Measurements from ENCODE around the gene PIGL. TPM values are rescaled to one million over a fixed set of nuclear protein-coding genes. Genes with fewer than 3 reads are reported as not detected.
"Not testable (repeated sequence)": the region's sequence is repeated elsewhere in the genome, so short reads cannot be mapped to it uniquely, and the experiment has no call there.

The PIGL gene
- total RNA-seq, 2 experiments from 2014 or later: 42.1 to 43.3 TPM

DNA sequence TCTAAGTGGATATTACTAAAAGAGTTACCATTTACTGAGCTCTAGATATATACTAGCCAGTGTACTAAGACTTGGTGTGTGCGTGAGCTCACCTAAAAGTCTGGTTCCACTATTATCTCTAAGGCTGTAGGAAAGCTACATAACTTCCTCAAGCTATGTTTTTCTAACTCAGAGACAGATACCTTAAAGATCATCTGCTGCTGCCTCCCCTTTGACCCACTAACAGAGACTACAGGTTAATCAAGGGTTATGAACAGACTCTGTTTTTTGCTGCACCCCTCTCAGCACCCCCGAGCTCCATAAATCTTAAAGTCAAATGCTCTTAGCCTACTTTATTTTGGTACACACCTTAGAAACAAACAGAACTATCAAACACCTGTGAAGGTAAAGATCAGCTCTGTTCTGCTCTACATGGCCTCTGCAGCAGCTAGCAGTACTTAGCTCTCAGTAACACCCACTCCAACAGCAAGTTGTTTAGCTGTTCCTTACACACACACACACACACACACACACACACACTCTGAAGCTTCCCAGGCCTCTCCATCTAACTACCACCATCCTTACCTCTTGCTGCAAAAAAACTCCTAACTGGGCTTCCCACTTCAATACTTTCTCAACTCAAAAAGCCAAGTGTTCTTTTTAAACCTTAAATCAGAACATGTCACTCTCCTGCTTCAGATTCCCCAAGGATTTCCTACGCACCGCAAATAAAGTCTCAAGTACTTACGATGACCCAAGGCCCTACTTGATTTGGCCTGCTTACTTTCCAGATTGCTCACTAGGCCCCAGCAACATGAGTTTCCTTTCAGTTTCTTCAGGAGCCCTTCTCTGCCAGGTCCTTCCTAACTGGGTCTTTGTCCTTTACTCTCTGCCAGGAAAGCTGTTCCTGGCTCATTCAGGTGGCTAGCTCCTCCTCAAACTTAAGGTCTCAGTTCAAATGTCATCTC lies 14.2 kb upstream of the PIGL start:
- not testable (repeated sequence) for ATAC-seq (ENCODE audit: low read depth); H3K9me3 Mint-ChIP-seq; H3K27me3 Mint-ChIP-seq; DNase-seq
- POLR2A ChIA-PET: interaction anchor here (0.7 to 0.8 kb wide), 2 partner anchors 12 to 24 kb away, joined by 3 to 4 read pairs; partner anchors contain the start of gene NCOR1
- Mint-ChIP-seq H3K4me1 (peaks cover 32% of the 10 kb centered on the region), H3K36me3 (peaks cover 15% of the 10 kb centered on the region), H3K27ac (peak overlapping the region; percentile 1), H3K4me3 (peak overlapping the region; percentile 11)

DNA sequence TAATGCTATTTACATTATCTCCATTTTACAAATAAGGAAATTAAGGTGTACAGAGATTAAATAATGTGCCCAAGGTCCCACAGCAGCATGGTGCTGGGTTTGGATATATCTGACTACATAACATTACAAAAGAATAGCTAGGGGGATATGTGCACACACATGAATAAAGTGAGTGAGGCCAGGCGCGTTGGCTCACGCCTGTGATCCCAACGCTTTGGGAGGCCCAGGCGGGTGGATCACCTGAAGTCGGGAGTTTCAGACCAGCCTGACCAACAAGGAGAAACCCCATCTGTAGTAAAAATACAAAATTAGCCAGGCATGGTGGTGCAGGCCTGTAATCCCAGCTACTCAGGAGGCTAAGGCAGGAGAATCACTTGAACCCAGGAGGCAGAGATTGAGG lies 12.2 kb upstream of the PIGL start:
- H3K27me3 Mint-ChIP-seq; H3K36me3 Mint-ChIP-seq; H3K4me3 Mint-ChIP-seq; H3K27ac Mint-ChIP-seq; H3K9me3 Mint-ChIP-seq; POLR2A ChIA-PET; ATAC-seq (ENCODE audit: low read depth); DNase-seq: not testable (repeated sequence)
- peaks cover 26% of the 10 kb centered on the region for H3K4me1 Mint-ChIP-seq

DNA sequence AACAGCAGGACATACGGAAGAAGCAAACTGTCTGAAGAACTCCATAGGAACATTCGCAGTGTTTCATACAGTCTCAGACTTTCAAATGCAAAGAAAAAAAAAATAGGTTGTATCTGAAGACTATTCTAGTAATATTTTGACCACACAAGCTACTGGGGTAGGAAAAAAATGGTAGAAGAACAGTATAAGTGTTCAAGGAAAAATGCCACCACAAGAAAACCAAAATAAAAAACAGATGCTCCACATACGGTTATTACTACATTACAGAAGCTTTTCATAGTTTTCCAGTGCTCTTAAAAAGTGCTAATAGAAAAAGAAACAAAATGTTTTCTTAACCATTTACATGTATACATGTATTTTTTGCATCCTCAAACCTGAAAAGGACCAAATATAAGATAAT lies 5.4 kb upstream of the PIGL start:
- no peak for ATAC-seq (ENCODE audit: low read depth)
- H3K4me1 Mint-ChIP-seq: peaks cover 25% of the 10 kb centered on the region
- H3K4me3 Mint-ChIP-seq: no peak overlapping the region
- H3K36me3 Mint-ChIP-seq: peaks cover 2% of the 10 kb centered on the region
- DNase-seq: no peak
- no peak overlapping the region for H3K27ac Mint-ChIP-seq
- POLR2A ChIA-PET: no interaction called here
- H3K27me3 Mint-ChIP-seq: no peaks in the 10 kb centered on the region
- no peaks in the 10 kb centered on the region for H3K9me3 Mint-ChIP-seq

DNA sequence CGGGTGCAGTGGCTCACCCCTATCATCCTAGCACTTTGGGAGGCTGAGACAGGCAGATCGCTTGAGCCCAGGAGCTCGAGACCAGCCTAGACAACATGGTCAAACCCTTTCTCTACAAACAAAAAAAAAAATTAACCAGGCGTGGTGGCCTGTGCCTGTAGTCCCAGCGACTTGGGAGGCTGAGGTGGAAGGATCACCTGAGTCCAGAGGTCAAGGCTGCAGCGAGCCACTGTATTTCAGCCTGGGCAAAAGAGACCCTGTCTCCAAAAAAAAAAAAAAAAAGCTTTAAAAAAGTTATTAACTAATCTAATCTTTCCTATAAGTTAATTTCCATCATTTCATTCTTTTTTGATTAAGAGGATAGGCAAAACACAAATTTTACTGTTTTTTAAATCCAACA lies 4.2 kb upstream of the PIGL start:
- H3K27me3 Mint-ChIP-seq: no peaks in the 10 kb centered on the region
- DNase-seq (no peak), ATAC-seq (ENCODE audit: low read depth) (no peak)
- H3K36me3 Mint-ChIP-seq: peaks cover 2% of the 10 kb centered on the region
- H3K9me3 Mint-ChIP-seq: no peaks in the 10 kb centered on the region
- POLR2A ChIA-PET: interaction anchor here (0.6 to 0.8 kb wide), 3 partner anchors 8 to 216 kb away, joined by 3 to 4 read pairs (median 3); no protein-coding TSS in a partner anchor
- peaks cover 29% of the 10 kb centered on the region for H3K4me1 Mint-ChIP-seq
- no peak overlapping the region for H3K27ac Mint-ChIP-seq
- H3K4me3 Mint-ChIP-seq: peak overlapping the region; percentile 32

DNA sequence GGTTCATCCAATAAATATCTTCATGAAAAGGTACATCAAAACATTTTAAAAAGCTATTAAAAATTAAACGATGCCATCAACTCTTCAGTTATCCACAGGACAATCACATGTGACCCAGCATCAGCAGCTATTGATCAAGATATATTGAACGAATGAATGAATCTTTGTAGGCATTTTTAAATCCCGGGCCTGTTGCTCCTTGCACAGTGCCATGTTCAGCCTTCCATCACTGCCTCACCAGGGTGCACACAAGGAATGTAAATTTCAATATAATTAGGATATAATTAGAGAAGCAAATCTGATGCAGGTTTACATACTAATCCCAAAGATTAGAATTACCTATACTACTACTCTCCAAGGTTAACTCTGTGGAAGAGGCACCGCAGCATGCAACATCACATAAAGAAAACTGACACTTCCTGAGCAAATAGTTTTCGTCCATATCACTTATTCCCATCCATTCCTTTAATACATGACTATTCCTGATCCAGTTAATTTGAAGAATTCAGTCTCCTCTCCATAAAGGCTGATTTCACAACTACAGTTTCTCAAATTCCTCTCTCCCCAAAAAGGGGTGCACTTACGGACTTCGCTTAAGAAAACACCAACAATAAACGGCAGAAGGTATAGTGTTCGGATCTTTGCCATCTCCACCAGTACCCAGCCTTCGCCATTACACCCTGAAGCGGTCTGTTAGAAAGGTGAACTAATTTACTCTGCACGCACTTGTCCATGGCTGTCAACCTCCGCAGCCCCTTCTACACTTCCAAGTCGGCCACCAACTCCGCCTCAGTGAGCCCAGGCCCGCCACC lies 2.6 kb upstream of the PIGL start:
- Mint-ChIP-seq H3K27me3 (no peaks in the 10 kb centered on the region), H3K27ac (peak overlapping the region; percentile 80), H3K9me3 (no peaks in the 10 kb centered on the region), H3K4me3 (peak overlapping the region; percentile 98), H3K4me1 (peaks cover 28% of the 10 kb centered on the region), H3K36me3 (peaks cover 2% of the 10 kb centered on the region)
- ATAC-seq (ENCODE audit: low read depth) (no peak), DNase-seq (no peak)
- POLR2A ChIA-PET: interaction anchor here (1.1 to 4.2 kb wide), 6 partner anchors 12 to 269 kb away, joined by 3 to 41 read pairs (median 4); partner anchors contain the start of genes ADORA2B, CENPV and TRPV2

DNA sequence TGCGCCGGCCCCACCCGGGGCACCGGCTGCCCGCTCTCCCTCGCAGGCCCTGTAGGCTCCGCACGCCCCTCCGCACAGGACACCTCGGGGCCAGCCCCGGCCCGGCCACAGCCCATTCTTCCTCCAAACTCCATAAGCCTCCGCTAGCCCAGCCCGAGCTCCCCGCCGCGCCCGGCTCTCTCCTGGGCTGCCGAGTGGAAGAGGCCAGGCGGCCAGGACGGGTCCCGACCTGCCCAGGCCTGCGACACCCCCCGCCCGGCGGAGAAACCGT lies 2.1 kb upstream of the PIGL start:
- ATAC-seq (ENCODE audit: low read depth) (peak; percentile 37), DNase-seq (no peak)
- Mint-ChIP-seq H3K36me3 (peaks cover 2% of the 10 kb centered on the region), H3K4me3 (peak overlapping the region; percentile 98), H3K27ac (peak overlapping the region; percentile 80), H3K4me1 (peaks cover 28% of the 10 kb centered on the region), H3K27me3 (no peaks in the 10 kb centered on the region), H3K9me3 (no peaks in the 10 kb centered on the region)
- POLR2A ChIA-PET: interaction anchor here (1.0 to 4.2 kb wide), 8 partner anchors 12 to 270 kb away, joined by 3 to 41 read pairs (median 3); partner anchors contain the start of genes ADORA2B, CENPV, TRPV2 and TTC19

DNA sequence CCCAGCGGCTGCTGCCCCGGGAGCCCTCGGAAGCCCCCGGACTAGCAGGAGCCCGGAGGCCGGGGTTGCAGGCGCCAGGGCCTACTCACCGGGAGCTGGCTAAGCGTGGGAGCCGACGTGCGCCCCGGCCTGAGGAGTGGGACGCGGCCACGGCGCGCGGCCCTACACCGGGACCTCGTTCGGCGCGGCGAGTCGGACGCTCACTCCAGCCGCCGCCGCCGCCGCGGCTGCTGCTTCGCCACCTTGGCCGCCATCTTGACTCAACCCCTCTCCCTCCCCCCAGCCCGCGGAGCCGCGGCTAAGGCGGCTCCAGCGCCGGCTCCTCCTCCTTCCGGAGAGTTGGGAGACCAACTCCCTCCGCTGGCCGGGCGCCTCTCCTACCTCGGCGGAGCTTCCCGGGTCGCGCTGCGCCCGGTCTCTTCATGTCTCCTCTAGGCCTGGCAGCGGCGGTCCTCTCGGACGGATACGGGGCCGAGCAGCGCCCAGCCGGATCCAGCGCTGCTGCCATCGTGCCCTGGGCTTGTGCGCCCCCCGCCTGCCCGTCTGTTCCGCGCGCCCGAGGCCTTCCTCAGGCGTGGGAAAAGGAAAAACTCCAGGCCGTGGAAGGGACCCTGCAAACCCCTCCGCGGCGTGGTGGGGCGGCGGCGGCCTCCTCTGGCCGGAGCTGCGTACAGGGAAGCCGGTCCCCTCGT lies 1.6 kb upstream of the PIGL start, which contains the start of gene NCOR1:
Gene NCOR1 (minus strand): TSS at position 262 of the 692 bp plus-strand sequence. CDS start 20,965 bp downstream, outside the sequence.
- Mint-ChIP-seq H3K4me3 (peak within 1 kb of the TSS; percentile 98), H3K27me3 (no peaks in the 10 kb centered on the region), H3K27ac (peak within 1 kb of the TSS; percentile 80), H3K4me1 (peaks cover 28% of the 10 kb centered on the region), H3K36me3 (peaks cover 2% of the 10 kb centered on the region), H3K9me3 (no peaks in the 10 kb centered on the region)
- DNase-seq (peak; percentile 90), ATAC-seq (ENCODE audit: low read depth) (peak; percentile 83)
- POLR2A ChIA-PET: interaction anchor here (0.9 to 4.2 kb wide), 11 partner anchors 13 to 270 kb away, joined by 3 to 41 read pairs (median 3); partner anchors contain the start of genes ADORA2B, CENPV, TRPV2 and TTC19

DNA sequence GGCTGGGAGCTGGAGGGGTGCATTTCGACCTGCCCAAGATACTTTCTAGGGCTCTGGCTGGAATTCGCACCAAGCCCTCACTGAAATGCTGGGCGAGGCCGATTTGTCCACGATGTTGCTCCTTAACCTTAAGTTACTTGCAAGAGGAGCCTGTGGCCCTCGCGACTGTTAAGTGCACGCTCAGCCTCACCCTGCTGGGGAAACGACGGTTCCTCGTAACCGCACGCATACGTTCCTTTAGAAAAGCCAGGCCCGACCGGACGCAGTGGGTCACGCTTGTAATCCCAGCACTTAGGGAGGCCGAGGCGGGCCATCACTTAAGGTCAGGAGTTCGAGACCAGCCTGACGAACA lies 1.1 kb upstream of the PIGL start:
- Mint-ChIP-seq H3K27me3 (no peaks in the 10 kb centered on the region), H3K36me3 (peaks cover 2% of the 10 kb centered on the region), H3K27ac (peak overlapping the region; percentile 80), H3K9me3 (no peaks in the 10 kb centered on the region), H3K4me1 (peaks cover 28% of the 10 kb centered on the region), H3K4me3 (peak overlapping the region; percentile 98)
- ATAC-seq (ENCODE audit: low read depth): no peak
- DNase-seq: no peak
- POLR2A ChIA-PET: interaction anchor here (0.9 to 4.2 kb wide), 8 partner anchors 14 to 222 kb away, joined by 3 to 41 read pairs (median 3); partner anchors contain the start of genes CENPV, TRPV2, TTC19 and UBB

DNA sequence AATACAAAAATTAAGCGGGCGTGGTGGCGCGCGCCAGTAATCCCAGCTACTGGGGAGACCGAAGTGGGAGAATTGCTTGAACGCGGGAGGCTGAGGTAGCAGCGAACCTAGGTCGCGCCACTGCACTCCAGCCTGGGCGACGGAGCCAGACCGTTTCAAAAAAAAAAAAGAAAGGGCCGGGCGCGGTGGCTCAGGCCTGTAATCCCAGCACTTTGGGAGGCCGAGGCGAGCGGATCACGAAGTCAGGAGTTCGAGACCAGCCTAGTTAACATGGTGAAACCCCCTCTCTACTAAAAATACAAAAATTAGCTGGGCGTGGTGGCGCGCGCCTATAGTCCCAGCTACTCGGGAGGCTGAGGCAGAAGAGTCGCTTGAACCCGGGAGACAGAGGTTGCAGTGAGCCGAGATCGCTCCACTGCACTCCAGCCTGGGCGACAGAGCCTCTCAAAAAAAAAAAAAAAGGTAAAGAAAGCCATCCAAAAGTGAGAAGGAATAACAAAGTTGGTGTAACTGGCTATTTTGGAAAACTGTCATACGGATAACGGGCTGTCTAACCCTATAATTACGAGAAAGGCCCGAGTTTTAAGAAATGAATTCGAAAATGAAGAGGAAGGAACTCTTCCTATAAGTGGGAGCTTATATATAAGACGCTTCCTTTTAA lies 539 bp upstream of the PIGL start:
- not testable (repeated sequence) for ATAC-seq (ENCODE audit: low read depth)
- peak overlapping the region; percentile 85 for H3K27ac Mint-ChIP-seq
- POLR2A ChIA-PET: interaction anchor here (0.5 to 4.2 kb wide), 10 partner anchors 47 to 286 kb away, joined by 3 to 41 read pairs (median 3); partner anchors contain the start of genes CENPV, TRPV2, TTC19 and ZSWIM7

DNA sequence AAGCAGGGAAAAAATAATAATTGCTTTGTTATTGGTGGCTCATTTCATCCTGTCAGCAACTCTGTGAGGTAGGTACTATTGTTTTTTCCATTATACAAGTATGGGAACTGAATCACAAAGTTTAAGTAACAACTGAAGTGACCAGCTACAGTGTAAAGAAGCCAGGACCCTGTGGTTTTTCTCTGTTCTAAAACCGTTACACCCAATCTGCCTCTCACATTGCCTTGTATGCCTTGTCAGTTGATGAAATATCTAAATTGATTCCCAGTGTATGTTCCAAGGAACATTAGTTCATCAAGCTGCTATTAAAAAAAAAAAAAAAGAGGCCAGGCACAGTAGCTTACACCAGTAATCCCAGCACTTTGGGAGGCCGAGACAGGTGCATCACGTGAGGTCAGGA lies 5.4 kb downstream of the PIGL start:
- DNase-seq (no peak), ATAC-seq (ENCODE audit: low read depth) (no peak)
- Mint-ChIP-seq H3K36me3 (peaks cover 1% of the 10 kb centered on the region), H3K27ac (no peak overlapping the region), H3K4me3 (no peak overlapping the region), H3K4me1 (peaks cover 6% of the 10 kb centered on the region), H3K27me3 (no peaks in the 10 kb centered on the region), H3K9me3 (no peaks in the 10 kb centered on the region)
- POLR2A ChIA-PET: no interaction called here

More for the DNA sequence above, 539 bp upstream of the PIGL start:
- not testable (repeated sequence) for DNase-seq, H3K27me3 Mint-ChIP-seq, H3K36me3 Mint-ChIP-seq, H3K9me3 Mint-ChIP-seq
- Mint-ChIP-seq H3K4me1 (peaks cover 27% of the 10 kb centered on the region), H3K4me3 (peak overlapping the region; percentile 98)

DNA sequence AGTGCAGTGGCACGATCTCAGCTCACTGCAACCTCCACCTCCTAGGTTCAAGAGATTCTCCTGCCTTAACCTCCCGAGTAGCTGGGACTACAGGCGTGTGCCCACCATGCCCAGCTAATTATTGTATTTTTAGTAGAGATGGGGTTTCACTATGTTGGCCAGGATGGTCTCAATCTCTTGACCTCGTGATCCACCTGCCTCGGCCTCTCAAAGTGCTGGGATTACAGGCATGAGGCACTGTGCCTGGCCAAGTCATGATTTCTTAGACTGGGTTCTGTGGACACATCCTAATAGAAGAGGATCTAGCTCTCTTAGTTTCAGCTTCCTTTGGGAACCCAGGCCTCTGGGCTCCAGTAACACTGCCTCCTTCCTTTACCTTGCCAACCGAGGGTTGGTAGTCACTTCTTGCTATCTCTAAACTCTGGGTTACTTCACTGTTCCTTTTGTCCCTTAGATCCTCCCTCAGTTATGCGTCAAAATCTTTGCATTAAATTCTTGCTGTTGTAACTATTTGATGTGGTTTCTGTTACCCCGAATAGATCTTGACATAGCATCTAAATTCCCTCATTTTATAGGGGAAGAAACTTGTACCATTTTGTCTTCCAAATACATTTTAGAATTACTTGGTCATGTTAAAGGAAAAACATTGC lies 13.0 kb downstream of the PIGL start:
- H3K4me3 Mint-ChIP-seq: peak overlapping the region; percentile 65
- H3K9me3 Mint-ChIP-seq, H3K27me3 Mint-ChIP-seq, DNase-seq: not testable (repeated sequence)
- H3K36me3 Mint-ChIP-seq: peaks cover 12% of the 10 kb centered on the region
- POLR2A ChIA-PET: interaction anchor here (0.8 kb wide), 1 partner anchor 15 kb away, joined by 3 read pairs; the partner anchor contains the start of gene NCOR1
- peak; percentile 7 for ATAC-seq (ENCODE audit: low read depth)
- H3K27ac Mint-ChIP-seq: peak overlapping the region; percentile 85
- peaks cover 23% of the 10 kb centered on the region for H3K4me1 Mint-ChIP-seq

DNA sequence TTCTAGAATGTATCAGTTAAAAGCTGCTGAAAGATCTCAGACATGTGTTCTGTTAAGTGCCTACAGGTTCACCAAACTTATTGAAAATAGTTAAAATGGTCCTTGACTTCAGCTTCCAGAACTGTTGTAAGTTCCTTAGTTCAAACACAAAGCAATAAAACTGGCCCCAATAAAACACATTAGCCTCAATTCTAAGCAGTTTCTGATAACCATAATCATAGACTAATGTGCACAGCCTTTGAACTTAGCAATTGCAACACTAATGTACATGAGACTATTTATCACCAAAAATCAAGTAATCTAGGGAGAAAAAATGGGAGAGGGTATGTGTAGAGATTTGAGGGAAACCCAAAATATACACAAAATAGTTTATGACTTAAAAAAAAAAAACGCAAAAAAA lies 15.4 kb downstream of the PIGL start:
- Mint-ChIP-seq H3K27me3 (no peaks in the 10 kb centered on the region), H3K4me1 (peaks cover 20% of the 10 kb centered on the region), H3K4me3 (no peak overlapping the region), H3K9me3 (no peaks in the 10 kb centered on the region), H3K36me3 (peaks cover 10% of the 10 kb centered on the region), H3K27ac (no peak overlapping the region)
- no peak for ATAC-seq (ENCODE audit: low read depth)
- no peak for DNase-seq
- POLR2A ChIA-PET: interaction anchor here (0.6 kb wide), 1 partner anchor 370 kb away, joined by 4 read pairs; no protein-coding TSS in a partner anchor
